DOHH2 (cell line): Measurements from ENCODE around the gene PPFIBP2.

Source experiments
- CTCF ChIP-seq: fragments of 200-600 bp; sonication (generic); IDR thresholded peaks from one replicate; pipeline ENCODE4 v1.5.1; 2014; ENCODE audit warnings: antibody characterized with exemption, mild to moderate bottlenecking, low read depth, low read length; ENCODE audit not compliant: poor library complexity, severe bottlenecking
- EZH2phosphoT487 ChIP-seq: fragments of 200-600 bp; sonication (generic); IDR thresholded peaks from 2 replicates; pipeline ENCODE4 v1.6.1; 2017; ENCODE audit warnings: borderline replicate concordance, mild to moderate bottlenecking, antibody characterized with exemption, low read length, moderate library complexity, mixed read lengths

DNA sequence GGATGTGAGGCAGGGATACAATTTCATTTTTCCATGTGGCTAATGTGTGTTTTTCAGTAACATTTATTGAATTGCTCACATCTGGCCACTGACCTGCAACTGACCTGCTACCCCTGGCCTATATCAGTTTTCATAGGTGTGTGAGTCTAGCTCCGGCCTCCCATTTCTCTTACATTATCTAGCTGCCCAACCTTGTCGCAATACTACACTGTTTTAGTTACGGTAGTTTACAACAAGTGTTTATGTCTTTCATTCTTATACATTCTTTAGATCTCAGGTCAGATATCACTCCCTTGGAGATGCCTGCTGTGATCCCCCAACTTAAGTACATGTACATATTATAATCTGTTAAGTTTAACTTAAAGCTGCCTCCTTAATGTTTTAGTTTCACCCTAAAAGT, 161.8 kb downstream of the PPFIBP2 start:
- TF ChIP-seq CTCF: no peak
- TF ChIP-seq EZH2phosphoT487: no peak
